ENCODE results near the gene COMMD9.
"Not testable (repeated sequence)": the region's sequence is repeated elsewhere in the genome, so short reads cannot be mapped to it uniquely, and the experiment has no call there.

The COMMD9 gene

DNA sequence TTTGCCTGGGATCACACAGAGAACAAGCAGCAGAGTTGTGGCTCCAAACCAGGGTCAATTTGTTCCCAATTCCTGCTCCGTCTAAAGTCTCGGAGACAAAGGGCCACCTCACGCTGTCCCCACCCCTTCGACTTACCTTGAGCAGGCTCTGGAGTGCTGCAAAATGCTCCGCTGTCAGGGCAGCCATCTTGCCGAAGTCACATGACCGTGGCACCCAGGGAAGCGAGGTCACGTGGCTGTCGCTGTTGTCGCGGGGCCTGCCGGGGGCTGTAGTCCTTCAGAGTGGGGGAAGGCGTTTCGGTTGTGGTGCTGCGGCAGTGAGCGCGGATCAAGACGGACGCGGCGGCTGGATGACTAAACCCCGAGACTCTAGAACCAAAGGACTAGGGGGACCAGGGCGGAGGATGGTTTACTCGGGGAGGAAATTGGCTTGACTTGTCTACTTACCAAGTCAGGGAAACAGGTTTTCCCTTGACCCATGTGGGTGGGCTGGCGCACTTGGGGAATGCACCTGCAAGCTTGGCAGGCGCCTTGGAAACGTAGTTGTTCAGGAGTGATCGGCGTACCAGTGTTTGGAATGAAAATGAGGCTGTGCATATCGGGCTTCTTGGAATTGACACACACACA, at the start of gene COMMD9:
COMMD9 (minus strand) TSS at position 199 of the 627 bp plus-strand sequence; CDS start at position 187, 12 bp downstream.
- DNase-seq, result peak; percentile 95

- no peak for DNase-seq
These were observed 44.7 kb upstream of the COMMD9 start for GRCh38 chr11:36333897-36334296.

- no peak for DNase-seq
These were observed 44.2 kb upstream of the COMMD9 start for GRCh38 chr11:36333468-36333867.

DNA sequence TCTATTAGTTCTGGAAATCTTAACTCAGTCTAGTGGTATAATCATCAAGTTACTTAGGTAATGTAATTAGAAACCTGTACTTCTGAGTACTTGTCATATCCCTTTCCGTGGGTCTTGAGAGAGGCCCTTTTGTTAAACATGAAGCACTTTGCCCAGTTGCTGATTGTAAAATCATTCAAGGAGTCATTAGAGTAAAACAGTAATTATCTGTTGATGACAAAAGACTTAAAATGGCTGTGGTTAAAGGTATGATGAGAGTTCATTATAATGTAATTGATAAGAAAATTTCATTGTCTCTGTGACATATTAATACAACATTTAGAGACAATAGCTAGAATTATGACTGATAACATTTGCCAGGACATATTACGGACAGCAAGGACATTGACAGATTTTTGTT, 41.2 kb upstream of the COMMD9 start:
- no peak for DNase-seq

GRCh38 chr11:36328966-36329673, 39.9 kb upstream of the COMMD9 start:
- no peak for DNase-seq

GRCh38 chr11:36326524-36327419, 37.5 kb upstream of the COMMD9 start:
- no peak for DNase-seq

- DNase-seq, result not testable (repeated sequence)
These were observed 36.2 kb upstream of the COMMD9 start for GRCh38 chr11:36325403-36325802.

GRCh38 chr11:36324956-36325355, 35.7 kb upstream of the COMMD9 start:
- DNase-seq, result not testable (repeated sequence)

DNA sequence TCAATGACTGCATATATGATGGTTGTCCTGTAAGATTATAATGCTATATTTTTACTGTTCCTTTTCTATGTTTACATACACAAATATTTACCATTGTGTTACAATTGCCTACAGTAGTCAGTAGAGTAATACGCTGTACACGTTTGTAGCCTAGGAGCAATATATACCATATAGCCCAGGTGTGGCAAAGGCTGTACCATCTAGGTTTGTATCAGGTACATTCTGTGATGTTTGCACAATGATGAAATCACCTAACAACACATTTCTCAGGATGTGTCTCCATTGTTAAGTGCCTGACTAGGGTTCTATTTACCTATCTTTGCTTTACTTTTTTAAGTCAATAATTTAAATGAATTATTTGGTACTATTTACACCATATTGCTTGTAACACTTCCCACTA, 28.8 kb upstream of the COMMD9 start:
- no peak for DNase-seq

- no peak for DNase-seq
These were observed 26.8 kb upstream of the COMMD9 start for GRCh38 chr11:36316049-36316448.

DNA sequence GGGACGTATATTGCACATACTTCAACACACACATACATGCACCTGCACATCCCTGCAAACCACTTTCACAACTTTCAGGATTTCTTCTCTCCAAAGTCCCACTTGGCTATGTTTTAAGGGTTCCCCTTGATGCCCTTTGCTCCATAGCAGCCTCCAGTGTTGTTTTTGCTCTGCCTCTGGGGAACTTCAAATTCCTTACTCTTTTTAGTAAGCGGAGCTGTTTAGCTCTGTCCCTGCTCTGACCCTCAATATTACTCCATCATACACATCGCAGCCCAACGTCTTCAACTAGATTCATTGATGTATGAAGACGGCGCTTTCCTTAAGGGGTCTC, 25.2 kb upstream of the COMMD9 start:
- DNase-seq, result no peak

GRCh38 chr11:36313750-36314433, 24.7 kb upstream of the COMMD9 start:
- DNase-seq, result no peak

GRCh38 chr11:36312611-36313472, 23.6 kb upstream of the COMMD9 start:
- DNase-seq, result no peak

GRCh38 chr11:36311926-36312595, 22.8 kb upstream of the COMMD9 start:
- no peak for DNase-seq

DNA sequence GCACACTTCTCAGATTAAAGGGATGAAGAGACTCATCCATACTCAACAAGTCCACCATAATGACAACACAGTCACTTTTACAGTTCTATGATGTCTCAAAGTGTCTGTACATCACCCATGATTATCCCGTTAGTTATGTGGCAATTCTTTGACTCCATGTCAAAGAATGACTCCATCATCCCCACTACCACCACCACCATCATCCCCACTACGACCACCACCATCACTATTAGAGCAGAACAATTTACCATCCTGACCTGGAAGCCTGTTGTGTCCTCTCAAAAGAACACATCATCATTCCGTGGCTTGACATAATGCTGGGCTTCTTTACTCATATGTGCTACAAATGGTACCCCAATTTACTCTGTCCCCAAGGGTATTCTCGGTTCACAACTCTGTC, 20.6 kb upstream of the COMMD9 start:
- DNase-seq, result no peak

- DNase-seq, result no peak
These were observed 19.4 kb upstream of the COMMD9 start for GRCh38 chr11:36308577-36308976.

- no peak for DNase-seq
These were observed 17.7 kb upstream of the COMMD9 start for GRCh38 chr11:36306888-36307287.

DNA sequence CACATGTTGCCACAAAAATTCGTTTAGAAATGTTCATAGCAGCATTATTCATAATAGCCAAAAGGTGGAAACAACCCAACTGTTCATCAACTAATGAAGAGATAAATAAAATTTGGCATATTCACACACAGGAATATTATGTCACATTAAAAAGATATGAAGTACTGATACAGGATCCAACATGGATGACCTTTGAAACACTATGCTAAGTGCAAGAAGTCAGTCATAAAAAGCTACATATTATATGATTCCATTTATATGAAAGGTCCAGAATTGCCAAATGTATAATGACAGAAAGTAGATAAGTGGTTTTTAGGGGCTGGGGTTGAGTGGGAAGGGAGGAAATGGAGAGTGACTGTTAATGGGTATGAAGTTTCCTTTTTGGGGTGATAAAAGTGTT, 15.8 kb upstream of the COMMD9 start:
- DNase-seq, result no peak

- no peak for DNase-seq
These were observed 15.1 kb upstream of the COMMD9 start for GRCh38 chr11:36304351-36304750.

- no peak for DNase-seq
These were observed 11.4 kb upstream of the COMMD9 start for GRCh38 chr11:36300650-36301049.

DNA sequence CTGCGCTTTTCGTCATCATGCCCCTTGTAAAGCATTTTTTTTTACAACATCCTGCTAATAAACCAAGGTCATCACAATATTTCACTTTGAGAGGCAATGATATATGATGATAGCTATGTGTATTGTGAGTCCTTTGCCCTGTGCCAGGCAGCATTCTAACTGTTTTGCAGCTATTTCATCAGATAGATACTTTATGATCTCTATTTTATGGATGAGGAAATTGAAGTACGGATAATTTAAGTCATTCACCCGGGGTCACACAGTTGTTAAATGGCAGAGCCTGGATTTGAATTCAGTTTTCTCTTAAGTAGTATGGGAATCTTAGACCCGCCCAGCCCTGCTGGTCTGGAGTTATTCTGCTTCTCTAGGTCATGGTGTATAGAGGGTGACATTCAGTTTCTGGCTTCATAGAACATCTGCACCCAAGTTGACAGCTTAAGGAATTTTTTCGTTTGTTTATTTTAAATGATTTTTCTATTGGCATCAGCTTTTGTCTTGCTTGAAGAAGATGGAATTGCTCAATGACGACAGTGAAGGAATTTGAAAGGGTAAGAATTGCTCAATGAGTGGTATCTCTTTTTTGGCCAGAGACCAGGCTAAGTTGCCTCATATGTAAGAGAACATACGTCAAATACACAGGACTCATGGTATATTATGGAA, 7.8 kb upstream of the COMMD9 start:
- DNase-seq, result no peak
